A549 (cell line): ENCODE measurements around the gene RNF152.

Experiments used
- CBX8 ChIP-seq: fragments of 200-600 bp; sonication (generic); IDR thresholded peaks from 2 replicates; pipeline ENCODE4 v1.6.1; 2016
- CTCF ChIP-seq: fragments of >200 bp; sonication (Bioruptor Twin); formaldehyde crosslinking; IDR thresholded peaks from 3 replicates; pipeline ENCODE4 v1.5.1; 2016
- HMGXB4 ChIP-seq: fragments of 250-450 bp; sonication (Bioruptor Pico); IDR thresholded peaks from 2 replicates; pipeline ENCODE4 v1.5.0; 2021; ENCODE audit warnings: mild to moderate bottlenecking, moderate library complexity, borderline replicate concordance
- KDM1A ChIP-seq: fragments of 200-600 bp; sonication (generic); IDR thresholded peaks from 2 replicates; pipeline ENCODE4 v1.6.1; 2016; ENCODE audit warnings: low read depth, mild to moderate bottlenecking
- MAFK ChIP-seq: fragments of 450-650 bp; IDR thresholded peaks from 2 replicates; pipeline ENCODE4 v1.6.1; 2014; ENCODE audit not compliant: partially characterized antibody
- POLR2A ChIP-seq: IDR thresholded peaks from 2 replicates; pipeline ENCODE4 v1.6.1; 2012; ENCODE audit warnings: mild to moderate bottlenecking, low read length

- TF ChIP-seq CBX8 (no peak), CTCF (no peak), HMGXB4 (no peak), POLR2A (no peak), MAFK (no peak), KDM1A (no peak)
These were observed 37.1 kb downstream of the RNF152 start for GRCh38 chr18:61855449-61856378.
